WTC11 (cell line): ENCODE data around the gene NELFCD. TPM values are rescaled to one million over a fixed set of nuclear protein-coding genes. Genes with fewer than 3 reads are reported as not detected.

ENCODE experiments used
- ATAC-seq: fragments of 200-7000 bp; cut with Tn5 transposase; 2 replicates; pipeline ENCODE4 v1.10.0; 2021; ENCODE audit warnings: mild to moderate bottlenecking, moderate library complexity
- CTCF ChIA-PET: fragments of 300-600 bp; sonication (Branson Sonifier 250); formaldehyde crosslinking; loops from one replicate; lab custom pipeline; 2021; ENCODE audit warnings: antibody characterized with exemption; lab: Charles Lee
- POLR2A ChIA-PET: fragments of 350-600 bp; sonication (Branson Sonifier 250); formaldehyde crosslinking; loops from one replicate; lab custom pipeline; 2021; ENCODE audit warnings: antibody characterized with exemption; lab: Charles Lee
- DNase-seq: peaks from one replicate; pipeline ENCODE4 v3.0.0; 2021; ENCODE audit warnings: low spot score
- H3K27ac Mint-ChIP-seq: 2 replicates; pipeline ENCODE4 v1.8.0; 2021; ENCODE audit warnings: mixed read lengths
- H3K27me3 Mint-ChIP-seq: 2 replicates; pipeline ENCODE4 v1.8.0; 2021; ENCODE audit warnings: low read depth, mild to moderate bottlenecking, moderate library complexity, mixed read lengths
- H3K36me3 Mint-ChIP-seq: 2 replicates; pipeline ENCODE4 v1.8.0; 2021; ENCODE audit warnings: mixed read lengths
- H3K4me1 Mint-ChIP-seq: 2 replicates; pipeline ENCODE4 v1.8.0; 2022; ENCODE audit warnings: mixed read lengths
- H3K4me3 Mint-ChIP-seq: 2 replicates; pipeline ENCODE4 v1.8.0; 2021; ENCODE audit warnings: mild to moderate bottlenecking, moderate library complexity, mixed read lengths
- H3K9me3 Mint-ChIP-seq: 2 replicates; pipeline ENCODE4 v1.8.0; 2021; ENCODE audit warnings: mixed read lengths
- ARID4B ChIP-seq: sonication (generic); formaldehyde crosslinking; IDR thresholded peaks from 2 replicates; pipeline ENCODE4 v1.8.0; 2023; ENCODE audit warnings: missing genetic modification reagents, mild to moderate bottlenecking, borderline replicate concordance
- ATF6 ChIP-seq: sonication (generic); formaldehyde crosslinking; IDR thresholded peaks from 2 replicates; pipeline ENCODE4 v1.8.1; 2023; ENCODE audit warnings: mild to moderate bottlenecking, missing genetic modification reagents
- ETV6 ChIP-seq: sonication (generic); formaldehyde crosslinking; IDR thresholded peaks from 2 replicates; pipeline ENCODE4 v1.8.1; 2022; ENCODE audit warnings: mild to moderate bottlenecking, missing genetic modification reagents
- FOXJ3 ChIP-seq: sonication (generic); formaldehyde crosslinking; IDR thresholded peaks from 2 replicates; pipeline ENCODE4 v1.9.0; 2021; ENCODE audit warnings: missing genetic modification reagents, mild to moderate bottlenecking, borderline replicate concordance
- FOXP1 ChIP-seq: sonication (generic); formaldehyde crosslinking; IDR thresholded peaks from 2 replicates; pipeline ENCODE4 v1.8.0; 2022; ENCODE audit warnings: missing genetic modification reagents, mild to moderate bottlenecking, moderate library complexity, borderline replicate concordance
- GTF2I ChIP-seq: fragments of 250-450 bp; sonication (Bioruptor Pico); conservative IDR thresholded peaks from 2 replicates; pipeline ENCODE4 v1.4.0; 2021; ENCODE audit warnings: mild to moderate bottlenecking
- MLX ChIP-seq: sonication (generic); formaldehyde crosslinking; IDR thresholded peaks from 2 replicates; pipeline ENCODE4 v1.8.1; 2023; ENCODE audit warnings: mild to moderate bottlenecking, missing genetic modification reagents, moderate library complexity
- NR1H2 ChIP-seq: sonication (generic); formaldehyde crosslinking; IDR thresholded peaks from 2 replicates; pipeline ENCODE4 v1.9.0; 2021; ENCODE audit warnings: mild to moderate bottlenecking, moderate library complexity, missing genetic modification reagents
- RELA ChIP-seq: sonication (generic); formaldehyde crosslinking; IDR thresholded peaks from 2 replicates; pipeline ENCODE4 v1.8.1; 2022; ENCODE audit warnings: missing genetic modification reagents, mild to moderate bottlenecking, borderline replicate concordance
- SOX15 ChIP-seq: fragments of 250-450 bp; sonication (Bioruptor Pico); IDR thresholded peaks from 2 replicates; pipeline ENCODE4 v1.9.0; 2021; ENCODE audit warnings: mild to moderate bottlenecking
- SP1 ChIP-seq: sonication (generic); formaldehyde crosslinking; conservative IDR thresholded peaks from 2 replicates; pipeline ENCODE4 v1.8.1; 2022; ENCODE audit warnings: missing genetic modification reagents
- USF2 ChIP-seq: sonication (generic); formaldehyde crosslinking; IDR thresholded peaks from 2 replicates; pipeline ENCODE4 v1.8.1; 2023; ENCODE audit warnings: mild to moderate bottlenecking, missing genetic modification reagents, moderate library complexity
- ZNF121 ChIP-seq: sonication (generic); formaldehyde crosslinking; IDR thresholded peaks from 2 replicates; pipeline ENCODE4 v1.8.0; 2023; ENCODE audit warnings: missing genetic modification reagents
- ZNF219 ChIP-seq: sonication (generic); formaldehyde crosslinking; IDR thresholded peaks from 2 replicates; pipeline ENCODE4 v1.8.0; 2023; ENCODE audit warnings: missing genetic modification reagents, mild to moderate bottlenecking, borderline replicate concordance
- ZNF317 ChIP-seq: sonication (generic); formaldehyde crosslinking; IDR thresholded peaks from 2 replicates; pipeline ENCODE4 v1.8.1; 2023; ENCODE audit warnings: low read depth, mild to moderate bottlenecking, moderate library complexity, missing genetic modification reagents, borderline replicate concordance
- ZNF396 ChIP-seq: fragments of 250-450 bp; sonication (Bioruptor Pico); IDR thresholded peaks from 2 replicates; pipeline ENCODE4 v1.8.0; 2021; ENCODE audit warnings: mild to moderate bottlenecking, moderate library complexity, borderline replicate concordance
- ZNF423 ChIP-seq: fragments of 250-450 bp; sonication (Bioruptor Pico); IDR thresholded peaks from 2 replicates; pipeline ENCODE4 v2.1.2; 2022; ENCODE audit warnings: mild to moderate bottlenecking, moderate library complexity
- total RNA-seq: library from RNA; stranded (reverse); gene quantifications from 3 replicates; pipeline ENCODE4 v1.2.3, GENCODE V29; 2021
- TF ChIP-seq, protein P1 (sequence below): sonication (generic); formaldehyde crosslinking; IDR thresholded peaks from 2 replicates; pipeline ENCODE4 v1.8.0; 2022; ENCODE audit warnings: mild to moderate bottlenecking, missing genetic modification reagents
- TF ChIP-seq, protein P2 (sequence below): fragments of 250-450 bp; sonication (Bioruptor Pico); IDR thresholded peaks from 2 replicates; pipeline ENCODE4 v1.9.0; 2021; ENCODE audit warnings: mild to moderate bottlenecking
- TF ChIP-seq, protein P3 (sequence below): sonication (generic); formaldehyde crosslinking; IDR thresholded peaks from 2 replicates; pipeline ENCODE4 v1.8.1; 2022; ENCODE audit warnings: missing genetic modification reagents, borderline replicate concordance

NELFCD gene
- total RNA-seq, 1 experiment from 2014 or later: 66.9 TPM

- ATAC-seq (no peak), DNase-seq (no peak)
- CTCF ChIA-PET: no interaction called here
- POLR2A ChIA-PET: no interaction called here
- TF ChIP-seq, protein P1, sequence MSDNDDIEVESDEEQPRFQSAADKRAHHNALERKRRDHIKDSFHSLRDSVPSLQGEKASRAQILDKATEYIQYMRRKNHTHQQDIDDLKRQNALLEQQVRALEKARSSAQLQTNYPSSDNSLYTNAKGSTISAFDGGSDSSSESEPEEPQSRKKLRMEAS: no peak
- Mint-ChIP-seq H3K4me3 (no peak overlapping the region), H3K36me3 (peaks cover 76% of the 10 kb centered on the region), H3K27me3 (peaks cover 83% of the 10 kb centered on the region), H3K27ac (no peak overlapping the region), H3K4me1 (peaks cover 42% of the 10 kb centered on the region), H3K9me3 (no peaks in the 10 kb centered on the region)
Observed at GRCh38 chr20:59026904-59027740, 46.1 kb downstream of the NELFCD start.

GRCh38 chr20:59027741-59028320 lies 46.8 kb downstream of the NELFCD start:
- peaks cover 72% of the 10 kb centered on the region for H3K36me3 Mint-ChIP-seq
- CTCF ChIA-PET: interaction anchor here (0.6 kb wide), 1 partner anchor 60 kb away, joined by 4 read pairs; no protein-coding TSS in a partner anchor
- peaks cover 44% of the 10 kb centered on the region for H3K4me1 Mint-ChIP-seq

More at GRCh38 chr20:59027741-59028320, 46.8 kb downstream of the NELFCD start:
- DNase-seq (no peak), ATAC-seq (no peak)
- Mint-ChIP-seq H3K9me3 (no peaks in the 10 kb centered on the region), H3K27me3 (peaks cover 80% of the 10 kb centered on the region), H3K27ac (no peak overlapping the region), H3K4me3 (no peak overlapping the region)
- POLR2A ChIA-PET: no interaction called here
- TF ChIP-seq ZNF121 (CRISPR knock-in tag): no peak
- TF ChIP-seq RELA (CRISPR knock-in tag): no peak
- no peak for TF ChIP-seq MLX (CRISPR knock-in tag)
- TF ChIP-seq, protein P2, sequence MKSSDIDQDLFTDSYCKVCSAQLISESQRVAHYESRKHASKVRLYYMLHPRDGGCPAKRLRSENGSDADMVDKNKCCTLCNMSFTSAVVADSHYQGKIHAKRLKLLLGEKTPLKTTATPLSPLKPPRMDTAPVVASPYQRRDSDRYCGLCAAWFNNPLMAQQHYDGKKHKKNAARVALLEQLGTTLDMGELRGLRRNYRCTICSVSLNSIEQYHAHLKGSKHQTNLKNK (CRISPR knock-in tag): no peak
- no peak for TF ChIP-seq FOXJ3
- no peak for TF ChIP-seq ZNF423
- TF ChIP-seq ZNF219: no peak
- TF ChIP-seq ETV6: no peak
- no peak for TF ChIP-seq GTF2I (CRISPR knock-in tag)
- no peak for TF ChIP-seq ZNF317 (CRISPR knock-in tag)
- TF ChIP-seq NR1H2 (CRISPR knock-in tag): no peak
- TF ChIP-seq, protein P3, sequence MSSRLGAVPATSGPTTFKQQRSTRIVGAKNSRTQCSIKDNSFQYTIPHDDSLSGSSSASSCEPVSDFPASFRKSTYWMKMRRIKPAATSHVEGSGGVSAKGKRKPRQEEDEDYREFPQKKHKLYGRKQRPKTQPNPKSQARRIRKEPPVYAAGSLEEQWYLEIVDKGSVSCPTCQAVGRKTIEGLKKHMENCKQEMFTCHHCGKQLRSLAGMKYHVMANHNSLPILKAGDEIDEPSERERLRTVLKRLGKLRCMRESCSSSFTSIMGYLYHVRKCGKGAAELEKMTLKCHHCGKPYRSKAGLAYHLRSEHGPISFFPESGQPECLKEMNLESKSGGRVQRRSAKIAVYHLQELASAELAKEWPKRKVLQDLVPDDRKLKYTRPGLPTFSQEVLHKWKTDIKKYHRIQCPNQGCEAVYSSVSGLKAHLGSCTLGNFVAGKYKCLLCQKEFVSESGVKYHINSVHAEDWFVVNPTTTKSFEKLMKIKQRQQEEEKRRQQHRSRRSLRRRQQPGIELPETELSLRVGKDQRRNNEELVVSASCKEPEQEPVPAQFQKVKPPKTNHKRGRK (CRISPR knock-in tag): no peak
- no peak for TF ChIP-seq SOX15 (CRISPR knock-in tag)
- TF ChIP-seq ZNF396 (CRISPR knock-in tag): no peak
- no peak for TF ChIP-seq FOXP1 (CRISPR knock-in tag)
- no peak for TF ChIP-seq USF2 (CRISPR knock-in tag)
- TF ChIP-seq SP1: no peak
- TF ChIP-seq ATF6 (CRISPR knock-in tag): no peak
- TF ChIP-seq ARID4B (CRISPR knock-in tag): no peak
